WERI-Rb-1 (cell line): ENCODE measurements around the gene MYDGF.

Source experiments
- DNase-seq: peaks from one replicate; pipeline ENCODE4 v3.0.0-alpha.2; 2020
- H3K27ac ChIP-seq: fragments of 250-450 bp; sonication (Bioruptor Pico); 2 replicates; pipeline ENCODE4 v1.5.1; 2020; ENCODE audit warnings: mild to moderate bottlenecking, moderate library complexity
- H3K27me3 ChIP-seq: fragments of 250-450 bp; sonication (Bioruptor Pico); 2 replicates; pipeline ENCODE4 v1.5.1; 2021; ENCODE audit warnings: mild to moderate bottlenecking, low read depth, moderate library complexity; ENCODE audit not compliant: insufficient read depth, severe bottlenecking
- H3K36me3 ChIP-seq: fragments of 250-450 bp; sonication (Bioruptor Pico); 2 replicates; pipeline ENCODE4 v1.5.1; 2020; ENCODE audit warnings: mild to moderate bottlenecking, moderate library complexity
- H3K4me3 ChIP-seq: 2 replicates; pipeline ENCODE4 v1.5.1; 2011; ENCODE audit warnings: low read depth, mild to moderate bottlenecking, control low read depth, low read length
- H3K9me3 ChIP-seq: fragments of 250-450 bp; sonication (Bioruptor Pico); 2 replicates; pipeline ENCODE4 v1.5.1; 2021; ENCODE audit warnings: mild to moderate bottlenecking, moderate library complexity; ENCODE audit not compliant: severe bottlenecking
- TF ChIP-seq, protein P1 (sequence below): IDR thresholded peaks from 2 replicates; pipeline ENCODE4 v1.5.1; 2011; ENCODE audit warnings: low read depth, mild to moderate bottlenecking, control low read depth, inconsistent platforms, low read length

MYDGF gene

DNA sequence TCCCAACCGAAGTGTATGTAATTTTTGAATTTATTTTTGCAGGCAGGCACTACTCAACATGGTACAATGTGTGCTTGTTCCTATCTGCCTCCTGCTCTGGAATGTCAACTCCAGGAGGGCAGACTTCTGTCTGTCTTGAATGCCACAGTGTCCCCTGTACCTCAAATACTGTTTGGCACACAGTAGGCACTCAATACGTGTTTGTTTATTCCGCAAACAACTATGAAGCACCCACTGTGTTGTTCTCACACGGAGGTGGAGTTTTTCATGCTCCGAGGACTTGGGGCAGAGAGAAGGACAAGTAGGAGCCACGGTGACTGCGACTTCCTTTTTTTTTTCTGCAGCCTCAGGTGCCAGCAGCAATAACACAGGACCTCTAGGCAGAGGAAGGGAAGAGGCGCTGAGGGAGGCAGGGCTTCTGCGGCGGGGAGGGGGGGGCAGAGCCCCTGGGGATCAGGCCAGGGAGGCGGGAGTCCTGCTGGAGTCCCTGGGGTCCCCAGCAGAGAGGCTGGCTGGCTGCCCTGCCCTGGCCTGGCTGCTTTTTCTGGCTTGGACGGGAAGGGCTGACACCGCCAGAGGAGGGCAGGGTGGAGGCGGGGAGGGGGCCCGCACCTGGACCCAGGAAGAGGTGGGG is 60.1 kb downstream of the MYDGF start:
- TF ChIP-seq, protein P1, sequence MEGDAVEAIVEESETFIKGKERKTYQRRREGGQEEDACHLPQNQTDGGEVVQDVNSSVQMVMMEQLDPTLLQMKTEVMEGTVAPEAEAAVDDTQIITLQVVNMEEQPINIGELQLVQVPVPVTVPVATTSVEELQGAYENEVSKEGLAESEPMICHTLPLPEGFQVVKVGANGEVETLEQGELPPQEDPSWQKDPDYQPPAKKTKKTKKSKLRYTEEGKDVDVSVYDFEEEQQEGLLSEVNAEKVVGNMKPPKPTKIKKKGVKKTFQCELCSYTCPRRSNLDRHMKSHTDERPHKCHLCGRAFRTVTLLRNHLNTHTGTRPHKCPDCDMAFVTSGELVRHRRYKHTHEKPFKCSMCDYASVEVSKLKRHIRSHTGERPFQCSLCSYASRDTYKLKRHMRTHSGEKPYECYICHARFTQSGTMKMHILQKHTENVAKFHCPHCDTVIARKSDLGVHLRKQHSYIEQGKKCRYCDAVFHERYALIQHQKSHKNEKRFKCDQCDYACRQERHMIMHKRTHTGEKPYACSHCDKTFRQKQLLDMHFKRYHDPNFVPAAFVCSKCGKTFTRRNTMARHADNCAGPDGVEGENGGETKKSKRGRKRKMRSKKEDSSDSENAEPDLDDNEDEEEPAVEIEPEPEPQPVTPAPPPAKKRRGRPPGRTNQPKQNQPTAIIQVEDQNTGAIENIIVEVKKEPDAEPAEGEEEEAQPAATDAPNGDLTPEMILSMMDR, result no peak
- Histone ChIP-seq H3K4me3 (no peak overlapping the region), H3K27me3 (no peaks in the 10 kb centered on the region), H3K9me3 (no peaks in the 10 kb centered on the region), H3K36me3 (no peaks in the 10 kb centered on the region), H3K27ac (no peak overlapping the region)
- peak; percentile 38 for DNase-seq
